Lung (tissue), 12 donors: Measurements from ENCODE around the gene PDZK1IP1. TPM values are rescaled to one million over a fixed set of nuclear protein-coding genes. Genes with fewer than 3 reads are reported as not detected.

Experiments
- ATAC-seq: fragments of 200-7000 bp; cut with Tn5 transposase; one replicate; pipeline ENCODE4 v1.9.1; 2020; ENCODE audit warnings: moderate number of reproducible peaks; ENCODE audit not compliant: insufficient read depth, low FRiP score
- DNase-seq, 3 donors: peaks; one replicate each; pipeline ENCODE4 v3.0.0-alpha.2; 2013 to 2017
- H3K27ac ChIP-seq, 2 donors: one replicate each; pipeline ENCODE4 v1.5.1; 2013; ENCODE audit warnings: mild to moderate bottlenecking in 2 of 2, moderate library complexity in 2 of 2, control low read depth in 1 of 2, inconsistent platforms in 1 of 2, low read depth in 1 of 2, low read length in 1 of 2
- H3K27me3 ChIP-seq, 3 donors: one replicate each; pipeline ENCODE4 v1.5.1; 2013; ENCODE audit warnings: low read length in 2 of 3; ENCODE audit not compliant: control insufficient read depth in 3 of 3, insufficient read depth in 3 of 3
- H3K36me3 ChIP-seq, 4 donors: one replicate each; pipeline ENCODE4 v1.5.1; 2013; ENCODE audit warnings: low read length in 4 of 4, mild to moderate bottlenecking in 1 of 4, moderate library complexity in 1 of 4; ENCODE audit not compliant: control insufficient read depth in 4 of 4, insufficient read depth in 4 of 4
- H3K4me1 ChIP-seq, 5 donors: one replicate each; pipeline ENCODE4 v1.5.1; 2013; ENCODE audit warnings: low read length in 5 of 5, mild to moderate bottlenecking in 2 of 5, moderate library complexity in 1 of 5; ENCODE audit not compliant: control insufficient read depth in 5 of 5, insufficient read depth in 5 of 5
- H3K4me3 ChIP-seq: one replicate; pipeline ENCODE4 v1.5.1; 2013; ENCODE audit warnings: mild to moderate bottlenecking, control low read depth, moderate library complexity
- H3K9ac ChIP-seq, 2 donors: one replicate each; pipeline ENCODE4 v1.5.1; 2013; ENCODE audit warnings: low read length in 2 of 2, control low read depth in 1 of 2; ENCODE audit not compliant: insufficient read depth in 1 of 2
- H3K9me3 ChIP-seq, 4 donors: one replicate each; pipeline ENCODE4 v1.5.1; 2013; ENCODE audit warnings: low read length in 3 of 4, mild to moderate bottlenecking in 1 of 4, moderate library complexity in 1 of 4; ENCODE audit not compliant: control insufficient read depth in 4 of 4, insufficient read depth in 3 of 4
- CTCF ChIP-seq: IDR thresholded peaks from 2 replicates; pipeline ENCODE4 v1.5.1; 2012; ENCODE audit warnings: mild to moderate bottlenecking; ENCODE audit errors: control extremely low read depth, extremely low read depth
- WGBS, 2 donors: extraction: QIAGEN DNeasy Blood & Tissue Kit; methylation state at CpG; one replicate each; pipeline ENCODE4 v1.1.7; 2013; 5-methylcytosine and 5-hydroxymethylcytosine counted together
- polyA plus RNA-seq, 2 donors: library from polyadenylated mRNA; stranded (reverse); fragments of 200-250 nt; gene quantifications; one replicate each; pipeline ENCODE4 v1.2.1, GENCODE V29; 2013
- total RNA-seq, 2 donors: library from RNA; depleted of rRNA in 1 of 2; stranded (reverse); fragments of >200 nt in 1 of 2; gene quantifications; one replicate each; pipeline ENCODE4 v1.2.1, GENCODE V29; 2014 to 2021
- donor health status: control.
- donor health status: control.
- donor health status: Bipolar disorder and iron deficiency.
- donor health status: healthy.
- donor health status: DM: yes; HTN: yes; CAD: no.

PDZK1IP1 gene
- total and polyA plus RNA-seq, 4 donors = 44.8 to 324 (median 70.6) TPM

GRCh38 chr1:47224676-47225399, 35.0 kb upstream of the PDZK1IP1 start:
- Histone ChIP-seq H3K4me3 (no peak overlapping the region), H3K9me3 (no peaks in the 10 kb centered on the region), H3K4me1 (peaks cover 0 to 18% (median 3%) of the 10 kb centered on the region in 5 donors), H3K36me3 (no peaks in the 10 kb centered on the region), H3K27ac (peak overlapping the region in 1 of 2 donors; percentile 18), H3K9ac (no peak overlapping the region), H3K27me3 (peaks cover 4 to 84% (median 73%) of the 10 kb centered on the region in 3 donors)
- no peak for TF ChIP-seq CTCF
- 8 to 10% methylated on average over 26 to 30 of the region's 30 CpGs for WGBS, 2 donors
- DNase-seq (no peak), ATAC-seq (no peak)

- Histone ChIP-seq H3K4me1 (peaks cover 0 to 18% (median 3%) of the 10 kb centered on the region in 5 donors), H3K36me3 (no peaks in the 10 kb centered on the region), H3K27me3 (peaks cover 4 to 77% (median 66%) of the 10 kb centered on the region in 3 donors), H3K27ac (peak overlapping the region in 1 of 2 donors; percentile 34), H3K9ac (no peak overlapping the region), H3K9me3 (no peaks in the 10 kb centered on the region), H3K4me3 (no peak overlapping the region)
- WGBS, 2 donors = 54 to 76% methylated on average over 9 of the region's 9 CpGs
- DNase-seq (no peak), ATAC-seq (no peak)
- no peak for TF ChIP-seq CTCF
Measured at GRCh38 chr1:47223921-47224675, 34.3 kb upstream of the PDZK1IP1 start.

GRCh38 chr1:47223174-47223920, 33.5 kb upstream of the PDZK1IP1 start:
- WGBS, 2 donors = 69 to 87% methylated on average over 10 of the region's 10 CpGs

More at GRCh38 chr1:47223174-47223920, 33.5 kb upstream of the PDZK1IP1 start:
- H3K27ac ChIP-seq = no peak overlapping the region
- DNase-seq (no peak), ATAC-seq (no peak)
- no peaks in the 10 kb centered on the region for H3K36me3 ChIP-seq
- no peak overlapping the region for H3K4me3 ChIP-seq
- peaks cover 0 to 18% (median 3%) of the 10 kb centered on the region in 5 donors for H3K4me1 ChIP-seq
- H3K9ac ChIP-seq = no peak overlapping the region
- no peak for TF ChIP-seq CTCF
- peaks cover 4 to 70% (median 58%) of the 10 kb centered on the region in 3 donors for H3K27me3 ChIP-seq
- H3K9me3 ChIP-seq = no peaks in the 10 kb centered on the region
